Panc1 (cell line): ENCODE results near the gene FN3KRP.

Experiments
- CTCF ChIP-seq: fragments of 450-650 bp; IDR thresholded peaks from 2 replicates; pipeline ENCODE4 v1.5.1; 2017; ENCODE audit warnings: mild to moderate bottlenecking
- POLR2AphosphoS5 ChIP-seq: IDR thresholded peaks from 2 replicates; pipeline ENCODE4 v1.6.1; 2012; ENCODE audit warnings: mild to moderate bottlenecking, low read depth, low read length, moderate library complexity

- TF ChIP-seq CTCF = no peak
- no peak; the same call in 1 of the 2 replicates for TF ChIP-seq POLR2AphosphoS5
These were observed 38.0 kb downstream of the FN3KRP start for GRCh38 chr17:82754297-82755208.
